NCI-H460 (cell line): ENCODE data around the gene CENPN. TPM values are rescaled to one million over a fixed set of nuclear protein-coding genes. Genes with fewer than 3 reads are reported as not detected.

ENCODE experiments used
- DNase-seq: peaks from one replicate; pipeline ENCODE4 v3.0.0-alpha.2; 2016; ENCODE audit warnings: low read depth; ENCODE audit errors: extremely low read depth
- total RNA-seq: library from RNA; depleted of rRNA; stranded (reverse); fragments of >200 nt; shearing (Covaris generic); gene quantifications from 2 replicates; pipeline ENCODE4 v1.2.3, GENCODE V29; 2014

Gene CENPN
- total RNA-seq, 1 experiment from 2014 or later = 92.6 TPM

DNA sequence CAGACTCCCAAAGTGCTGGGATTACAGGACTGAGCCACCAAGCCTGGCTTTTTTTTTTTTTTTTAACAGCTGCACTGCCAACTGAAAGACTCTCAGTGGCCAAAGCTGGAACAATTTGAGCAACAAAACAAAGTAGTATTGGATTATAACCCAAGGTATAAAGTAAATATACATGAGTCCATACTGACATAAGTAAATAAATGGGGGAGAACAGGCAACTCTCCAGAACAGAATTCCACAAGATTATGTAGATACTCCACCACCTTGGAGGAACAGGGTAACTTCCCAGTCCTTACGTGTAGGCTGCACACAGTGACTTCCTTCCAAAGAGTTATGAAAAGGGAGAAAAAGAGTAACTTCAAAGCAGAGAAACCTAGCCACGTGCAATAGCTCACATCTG lies 16.0 kb upstream of the CENPN start:
- no peak for DNase-seq

DNA sequence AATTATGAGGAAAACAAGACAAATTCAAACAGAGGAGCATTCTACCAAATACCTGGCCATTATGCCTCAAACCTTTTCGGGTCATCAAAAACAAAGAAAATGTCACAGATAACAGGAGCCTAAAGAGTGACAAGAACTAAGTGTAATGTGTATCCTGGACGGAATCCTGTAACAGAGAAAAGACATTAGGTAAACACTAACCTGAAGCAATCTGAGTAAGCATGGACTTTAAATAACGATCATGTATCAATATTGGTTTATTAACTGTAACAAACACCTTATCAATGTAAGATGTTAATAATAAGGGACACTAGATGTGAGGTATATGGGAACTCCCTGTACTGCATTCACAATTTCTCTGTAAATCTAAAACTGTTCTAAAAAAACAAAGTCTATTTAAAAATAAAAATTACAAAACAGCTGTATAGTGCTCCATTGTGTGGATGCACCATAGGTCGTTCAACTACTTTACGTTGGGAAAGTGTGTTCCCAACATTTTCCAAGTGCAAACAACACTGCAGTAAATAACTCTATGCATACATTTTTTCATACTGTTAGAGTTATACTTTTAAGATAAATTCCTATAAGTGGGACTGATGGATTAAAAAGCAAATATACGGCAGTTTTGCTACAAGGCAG lies 15.1 kb upstream of the CENPN start:
- DNase-seq = no peak

DNA sequence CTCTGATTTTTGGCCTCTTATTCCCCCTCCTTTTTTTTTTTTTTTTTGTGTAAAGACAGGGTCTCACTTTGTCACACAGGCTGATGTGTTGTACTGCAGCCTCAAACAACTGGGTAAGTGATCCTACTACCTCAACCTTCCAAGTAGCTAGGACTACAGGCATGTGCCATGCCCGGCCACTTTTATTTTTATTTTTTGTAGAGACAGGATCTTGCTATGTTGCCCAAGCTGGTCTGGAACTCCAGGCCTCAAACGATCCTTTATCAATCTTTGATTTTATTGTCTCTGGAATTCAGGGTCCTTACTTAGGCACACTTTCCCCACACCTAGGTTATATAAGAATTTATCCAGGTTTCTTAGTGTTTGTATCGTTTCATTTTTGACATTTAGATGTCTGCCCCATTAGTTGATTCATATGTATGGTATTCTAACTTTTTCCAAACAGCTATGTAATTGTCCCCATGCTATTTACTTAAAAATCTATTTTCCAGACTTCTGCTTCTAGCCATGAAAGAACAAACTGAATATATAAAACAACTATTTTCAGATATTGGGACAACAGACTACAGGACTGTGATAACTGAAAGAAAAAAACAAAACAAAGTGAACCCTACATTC lies 14.2 kb upstream of the CENPN start:
- no peak for DNase-seq

DNA sequence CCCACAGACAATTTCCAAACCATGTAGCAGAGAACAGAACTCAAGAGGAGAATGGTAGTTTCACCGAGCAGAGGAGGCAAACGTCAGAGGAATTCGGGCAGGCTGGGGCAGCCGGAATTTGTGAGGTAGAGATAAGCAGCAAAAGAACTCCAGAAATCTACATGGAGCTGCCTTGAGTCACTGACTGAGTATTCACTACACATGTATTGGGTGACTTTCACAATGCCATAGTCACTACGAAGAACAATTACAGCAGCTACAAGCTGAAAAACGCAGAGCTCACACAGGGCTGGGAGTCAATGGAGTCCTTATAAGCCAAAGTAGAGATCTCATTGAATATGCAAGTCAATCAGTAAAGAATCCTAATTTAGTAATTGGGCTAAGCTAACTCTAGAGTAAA lies 13.7 kb upstream of the CENPN start:
- no peak for DNase-seq

DNA sequence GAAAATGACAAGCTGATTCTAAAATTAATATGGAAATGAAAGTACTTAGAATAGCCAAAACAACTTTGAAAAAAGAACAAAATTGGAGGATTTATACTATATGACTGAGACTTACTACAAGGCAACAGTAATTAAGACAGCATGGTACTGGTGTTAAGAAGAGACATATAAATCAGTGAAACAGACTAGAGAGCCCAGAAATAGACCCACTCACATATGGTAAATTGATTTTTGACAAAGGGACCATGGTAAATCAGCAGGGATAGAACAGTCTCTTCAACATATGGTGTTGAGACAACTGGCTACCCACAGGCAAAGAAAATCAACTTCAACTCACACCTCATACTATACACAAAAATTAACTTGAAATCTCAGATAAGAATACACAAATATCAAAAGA lies 13.2 kb upstream of the CENPN start:
- DNase-seq = no peak

DNA sequence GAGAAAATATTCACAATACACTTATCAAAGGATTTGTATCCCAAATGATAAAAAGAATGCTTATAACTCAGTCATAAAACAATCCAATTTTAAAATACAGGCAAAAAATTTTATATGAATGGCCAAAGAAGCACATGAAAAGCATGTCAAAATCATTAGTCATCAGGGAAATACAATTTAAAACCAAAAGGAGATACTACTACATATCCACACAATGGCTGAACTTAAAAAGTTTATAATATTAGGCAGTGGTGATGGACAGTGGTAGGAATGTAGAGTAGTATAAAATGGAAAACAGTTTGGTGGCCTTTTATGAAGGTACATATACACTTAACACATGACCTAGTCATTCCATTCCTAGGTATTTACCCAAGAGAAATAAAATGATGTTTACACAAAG lies 12.6 kb upstream of the CENPN start:
- no peak for DNase-seq

DNA sequence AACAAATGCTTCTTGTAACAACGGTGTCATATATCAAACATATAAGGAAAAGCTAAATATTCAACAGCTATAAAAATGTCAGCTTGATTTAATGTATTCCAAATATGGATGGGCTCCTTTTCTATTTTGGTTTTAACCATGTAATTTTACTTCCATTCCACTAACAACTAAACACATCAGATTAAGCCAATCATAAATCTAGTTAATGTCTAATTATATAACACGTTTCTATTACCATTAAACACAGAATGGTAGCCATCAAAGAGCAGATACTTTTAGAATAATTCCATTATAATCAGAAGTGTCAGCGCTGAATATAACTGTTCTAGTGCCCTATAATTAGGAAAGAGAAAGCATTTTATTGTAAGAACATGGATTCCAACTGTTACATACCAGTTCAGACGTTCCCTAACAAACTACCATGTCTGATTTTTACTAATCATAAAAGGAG lies 10.3 kb upstream of the CENPN start:
- DNase-seq = no peak

DNA sequence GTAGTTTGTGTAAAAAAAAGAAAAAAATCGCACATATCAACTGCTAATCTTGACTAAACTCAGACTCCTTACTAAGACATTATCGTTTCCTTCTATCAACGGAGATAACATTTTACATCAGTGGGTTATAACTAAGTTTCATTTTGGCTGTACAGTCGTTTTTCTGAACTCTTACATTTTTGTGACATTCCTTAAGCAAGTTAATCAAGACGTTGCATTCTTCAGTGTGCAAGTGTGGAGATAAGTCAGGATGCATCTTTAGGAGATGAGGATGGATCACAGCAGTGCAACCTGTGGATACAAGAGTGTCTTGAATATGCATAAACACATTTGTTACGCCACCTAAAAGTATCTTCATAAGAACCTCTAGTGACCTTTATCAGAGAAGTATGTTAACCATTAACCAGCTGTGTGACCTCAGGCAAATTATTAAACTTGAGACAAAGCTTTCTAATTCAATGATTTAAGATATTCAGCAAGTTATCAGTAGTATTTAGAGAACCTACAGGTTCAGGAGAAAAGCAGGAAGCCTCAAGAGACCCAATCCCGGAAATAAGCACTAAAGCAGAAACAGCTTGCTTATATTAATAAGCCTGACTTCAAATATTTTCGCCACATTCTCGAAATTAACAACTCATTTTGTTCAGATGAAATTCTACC lies 9.7 kb upstream of the CENPN start:
- no peak for DNase-seq

DNA sequence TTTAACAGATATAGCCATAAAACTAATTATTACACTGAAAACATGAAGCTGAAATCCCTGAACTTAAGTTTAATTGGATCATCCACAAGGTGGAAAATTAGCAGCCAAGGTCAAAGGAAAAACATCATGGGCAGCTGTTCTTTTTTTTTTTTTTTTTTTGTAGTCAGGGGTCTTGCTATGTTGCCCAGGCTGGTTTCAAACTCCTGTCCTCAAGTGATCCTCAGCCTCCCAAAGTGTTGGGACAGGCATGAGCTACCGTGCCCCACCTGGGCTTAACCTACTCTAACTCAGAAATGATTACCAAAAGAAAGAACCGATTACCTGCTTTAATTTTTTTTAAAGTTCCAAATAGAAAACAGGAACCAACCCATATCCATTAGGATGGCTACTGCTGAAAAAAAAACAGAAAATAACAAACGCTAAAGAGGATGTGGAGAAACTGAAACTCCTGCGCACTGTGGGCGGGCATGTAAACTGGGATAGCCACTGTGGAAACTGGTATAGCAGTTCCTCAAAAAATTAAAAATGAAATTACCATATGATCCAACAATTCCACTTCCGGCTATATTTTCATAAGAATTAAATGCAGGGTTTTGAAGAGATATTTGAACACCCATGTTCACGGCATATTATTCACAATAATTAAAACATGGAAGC lies 8.9 kb upstream of the CENPN start:
- DNase-seq = no peak

DNA sequence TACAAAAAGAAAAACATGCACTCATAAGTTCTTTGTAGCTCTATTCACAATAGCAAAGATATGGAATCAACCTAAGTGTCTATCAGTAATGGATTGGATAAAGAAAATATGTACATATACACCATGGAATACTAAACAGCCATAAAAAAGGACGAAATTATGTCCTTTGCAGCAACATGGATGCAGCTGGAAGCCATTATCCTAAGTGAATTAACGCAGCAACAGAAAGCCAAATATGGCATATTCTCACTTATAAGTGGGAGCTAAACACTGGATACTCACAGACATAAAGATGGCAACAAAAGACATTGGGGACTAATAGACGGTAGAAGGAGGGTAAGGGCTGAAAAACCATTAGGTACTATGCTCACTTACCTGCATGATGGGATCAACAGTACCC lies 6.1 kb upstream of the CENPN start:
- DNase-seq = no peak

DNA sequence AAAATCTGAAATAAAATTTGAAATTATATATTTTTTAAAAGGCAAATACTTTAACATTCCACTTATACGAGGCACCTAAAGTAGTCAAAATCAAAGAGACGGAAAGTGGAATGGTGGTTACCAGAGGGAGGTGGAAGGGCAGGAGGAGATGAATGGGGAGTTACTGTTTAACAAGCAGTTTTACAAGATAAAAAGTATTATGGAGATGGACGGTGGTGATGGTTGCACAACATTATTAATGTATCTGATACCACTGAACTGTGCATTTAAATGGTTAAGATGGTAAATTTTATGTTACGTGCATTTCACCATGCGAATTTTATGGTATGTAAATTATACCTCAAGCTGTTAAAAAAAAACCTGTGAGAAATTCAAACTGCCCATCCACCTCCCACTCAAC lies 5.7 kb upstream of the CENPN start:
- no peak for DNase-seq

DNA sequence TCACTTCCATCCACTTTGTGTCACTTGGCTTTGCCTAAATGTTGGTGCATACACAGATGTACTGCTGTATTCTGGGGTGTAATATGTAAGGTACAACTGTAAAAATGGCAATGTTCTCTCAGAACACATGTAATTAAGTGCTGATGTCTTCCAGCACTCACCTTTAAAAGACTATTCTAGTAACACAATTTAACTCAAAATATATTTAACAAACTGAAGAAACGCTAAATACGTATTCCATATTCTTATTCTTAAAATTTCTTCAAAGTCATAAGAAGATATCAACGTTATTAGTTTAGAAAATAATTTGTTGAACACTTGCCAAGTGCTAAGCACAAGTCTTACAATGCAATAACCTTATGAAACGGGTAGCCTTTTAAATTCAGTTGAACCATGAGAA lies 4.0 kb upstream of the CENPN start:
- DNase-seq = no peak

DNA sequence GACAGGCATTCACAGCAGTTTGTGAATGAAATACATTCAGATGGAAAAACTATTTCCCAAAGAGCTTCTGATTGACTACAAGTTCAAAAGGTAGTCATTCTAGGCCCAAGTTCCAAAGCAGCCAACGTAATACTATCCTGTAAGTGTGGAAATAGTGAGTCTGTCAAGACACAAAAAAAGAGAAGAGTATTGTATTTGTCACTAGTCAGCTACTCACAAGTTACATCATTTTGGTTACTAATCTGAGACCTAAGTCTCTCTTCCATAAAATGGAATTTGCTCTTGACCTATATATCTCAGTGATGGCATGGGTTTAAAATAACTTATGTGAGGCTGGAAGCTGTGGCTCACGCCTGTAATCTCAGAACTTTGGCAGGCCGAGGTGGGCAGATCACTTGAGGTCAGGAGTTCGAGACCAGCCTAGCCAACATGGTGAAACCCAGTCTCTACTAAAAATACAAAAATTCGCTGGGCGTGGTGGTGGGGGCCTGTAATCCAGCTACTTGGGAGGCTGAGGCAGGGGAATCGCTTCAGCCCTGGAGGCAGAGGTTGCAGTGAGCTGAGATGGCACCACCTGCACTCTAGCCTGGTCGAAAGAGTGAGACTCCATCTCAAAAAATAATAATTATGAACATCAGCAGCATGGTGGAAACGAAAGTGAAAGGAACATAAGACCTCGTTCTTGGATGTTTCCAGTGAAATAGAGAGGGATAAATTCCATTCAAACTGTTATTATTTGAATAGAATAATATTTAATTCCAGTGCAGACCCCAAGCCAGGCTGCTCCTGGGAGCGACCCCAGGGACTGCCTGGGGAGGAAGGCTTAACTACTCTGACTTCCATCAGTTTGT lies 3.2 kb upstream of the CENPN start:
- no peak for DNase-seq

DNA sequence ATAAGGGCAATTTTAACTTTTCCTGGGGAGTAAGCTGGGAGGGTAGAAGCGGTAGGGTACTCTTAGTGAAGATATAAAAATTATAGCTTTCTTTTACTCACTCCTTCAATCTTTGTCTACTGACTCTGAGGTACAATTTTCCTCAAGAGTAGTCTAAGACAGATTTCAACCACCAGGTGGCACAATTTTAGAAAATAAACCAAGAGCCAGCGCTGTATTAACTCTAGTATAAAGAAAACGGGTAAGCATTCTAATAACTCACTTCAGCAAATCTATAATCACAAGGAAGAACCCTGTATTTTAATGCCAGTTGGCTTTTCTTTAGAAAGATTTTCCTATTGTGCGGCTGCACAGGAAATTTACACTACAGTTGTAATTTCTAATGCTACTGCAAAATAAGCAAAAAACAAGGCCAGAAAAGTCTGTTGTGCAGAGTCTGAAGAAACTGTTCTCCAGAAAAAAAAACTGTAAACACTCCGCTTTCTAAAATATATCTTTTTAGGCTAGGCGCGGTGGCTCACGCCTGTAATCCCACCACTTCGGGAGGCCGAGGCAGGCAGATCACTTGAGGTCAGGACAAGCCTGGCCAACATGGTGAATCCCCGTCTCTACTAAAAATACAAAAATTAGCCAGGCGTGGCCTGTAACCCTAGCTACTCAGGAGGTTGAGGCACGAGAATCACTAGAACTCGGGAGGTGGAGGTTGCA lies 2.2 kb upstream of the CENPN start:
- DNase-seq = peak; percentile 40

DNA sequence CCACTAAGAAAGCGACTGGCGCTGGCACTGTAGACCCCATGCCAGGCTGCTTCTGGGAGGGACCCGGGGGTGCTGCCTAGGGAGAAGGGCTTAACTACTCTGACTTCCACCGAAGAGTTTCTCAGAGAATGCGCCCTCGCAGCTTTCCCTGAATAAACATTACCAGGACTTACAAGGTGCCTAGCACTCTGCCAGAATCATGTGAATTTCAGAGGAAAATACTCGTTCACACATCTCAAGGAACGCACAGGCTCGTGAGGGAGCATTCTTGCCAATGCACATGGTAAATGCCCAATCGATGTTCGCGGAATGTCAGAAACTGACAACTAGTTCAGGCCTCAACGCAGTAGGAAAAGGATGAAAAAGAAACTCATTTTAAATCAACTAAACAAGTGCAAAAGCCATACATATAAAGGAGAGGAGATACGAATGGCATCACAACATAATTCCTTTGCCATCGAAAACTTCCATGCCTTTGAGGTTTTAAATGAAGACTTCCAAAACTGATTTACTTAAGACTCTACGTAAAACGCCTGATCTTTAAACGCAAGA lies 1.3 kb upstream of the CENPN start:
- DNase-seq = no peak

DNA sequence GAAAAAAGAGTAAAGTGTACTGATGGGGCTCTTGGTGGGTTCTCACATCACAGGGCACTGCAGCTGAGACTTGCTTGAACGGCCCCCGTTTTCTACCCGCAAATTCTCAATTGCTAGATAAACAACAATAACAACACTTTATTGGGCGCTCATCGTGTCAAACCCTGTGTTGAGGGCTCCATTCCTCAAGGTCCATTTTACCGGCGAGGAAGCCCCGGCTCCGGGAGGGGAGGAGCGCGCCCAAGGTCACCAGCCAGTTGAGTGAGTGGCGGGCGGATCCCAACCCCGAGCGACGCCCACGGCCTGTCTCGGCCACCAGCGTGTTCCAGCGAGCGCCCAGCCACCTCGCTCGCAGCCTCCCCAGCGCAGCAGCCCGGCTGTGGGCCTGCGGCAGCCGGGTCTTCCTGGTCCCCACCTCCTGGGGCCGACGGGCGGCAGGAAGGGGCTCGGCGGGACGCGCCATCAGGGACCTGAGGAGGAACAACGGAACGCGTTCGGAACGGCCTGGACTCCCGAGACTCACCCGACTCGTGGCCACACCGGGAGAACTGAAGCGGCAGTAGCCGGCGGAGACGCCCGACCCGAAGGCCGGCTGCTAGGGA lies 702 bp upstream of the CENPN start:
- DNase-seq = peak; percentile 28

DNA sequence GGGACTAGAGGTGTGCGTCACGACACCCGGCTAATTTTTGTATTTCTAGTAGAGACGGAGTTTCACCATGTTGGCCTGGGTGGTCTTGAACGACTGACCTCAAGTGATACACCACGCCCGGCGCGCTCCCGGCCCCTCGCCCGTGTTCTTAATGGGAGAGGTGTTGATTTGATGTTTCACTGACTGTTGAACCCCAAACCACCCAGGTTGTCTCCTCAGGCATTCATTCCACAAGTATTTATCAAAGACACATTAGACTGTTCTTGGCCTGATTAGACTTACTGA lies 1.4 kb downstream of the CENPN start:
- no peak for DNase-seq

DNA sequence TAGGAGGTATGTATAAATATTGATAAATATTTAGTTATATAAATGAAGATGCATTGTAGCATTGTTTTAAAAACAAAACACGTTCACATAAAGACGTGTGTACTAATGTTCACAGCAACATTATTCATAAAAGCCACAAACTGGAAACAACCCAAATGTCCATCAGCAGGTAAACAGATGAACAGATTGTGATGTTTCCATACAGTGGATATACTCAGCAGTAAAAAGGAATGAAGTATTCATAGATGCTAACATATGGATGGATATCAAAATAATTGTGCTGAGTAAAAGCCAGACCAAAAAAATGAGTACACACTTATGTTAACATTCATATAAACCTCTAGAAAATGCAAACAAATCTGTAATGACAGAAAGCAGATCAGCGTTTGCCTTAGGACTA lies 6.0 kb downstream of the CENPN start:
- DNase-seq = no peak

DNA sequence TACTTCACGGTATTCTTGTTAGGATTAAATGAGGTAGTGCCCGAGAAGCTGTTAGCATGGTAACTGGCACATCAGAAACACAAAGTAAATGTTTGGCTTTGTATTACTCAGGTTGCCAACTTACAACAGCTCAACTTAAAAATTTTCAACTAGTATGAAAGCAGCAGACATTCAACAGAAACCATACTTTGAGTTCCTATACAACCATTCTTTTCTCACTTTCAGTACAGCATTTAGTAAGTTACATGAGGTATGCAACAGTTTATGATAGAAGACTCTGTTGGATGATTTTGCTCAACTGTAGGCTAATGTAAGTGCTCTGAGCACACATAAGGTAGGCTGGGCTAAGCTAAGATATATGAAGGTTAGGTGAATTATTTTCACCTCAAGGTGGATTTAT lies 7.7 kb downstream of the CENPN start:
- DNase-seq = no peak

DNA sequence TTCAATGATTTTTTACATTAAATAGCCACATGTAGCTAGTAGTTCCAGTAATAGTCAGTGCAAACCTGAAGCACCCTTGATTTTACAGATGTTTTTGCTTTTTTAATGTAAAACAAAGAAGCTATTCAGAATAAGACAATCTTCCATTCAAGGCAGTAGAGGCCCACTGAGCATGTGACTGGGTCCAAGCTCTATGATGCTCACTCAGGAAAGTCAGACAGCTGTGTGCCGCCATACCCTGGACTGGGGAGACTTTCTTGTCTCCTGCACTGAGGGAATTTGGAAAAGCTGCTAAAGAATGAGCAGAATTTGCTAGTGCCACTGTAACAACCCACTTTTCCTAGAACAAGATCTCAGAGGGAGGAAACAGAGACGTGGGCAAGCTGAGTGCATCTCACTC lies 11.5 kb downstream of the CENPN start:
- no peak for DNase-seq
